Thoracic aorta (tissue), 2 donors: ENCODE results near the gene NCOA7. TPM values are rescaled to one million over a fixed set of nuclear protein-coding genes. Genes with fewer than 3 reads are reported as not detected.

Source experiments
- ATAC-seq: fragments of 150-250 bp; one replicate; pipeline ENCODE4 v1.8.0; 2017; ENCODE audit warnings: low read depth; ENCODE audit not compliant: insufficient number of reproducible peaks, low FRiP score
- DNase-seq: peaks from one replicate; pipeline ENCODE4 v3.0.0-alpha.2; 2020; ENCODE audit warnings: low spot score
- H3K27ac ChIP-seq, 2 donors: fragments of 200-600 bp; sonication (generic); 1 replicate in 1 of 2; 2 replicates in 1 of 2; pipeline ENCODE4 v1.5.1; 2016; ENCODE audit warnings: mild to moderate bottlenecking in 2 of 2, moderate library complexity in 2 of 2
- H3K27me3 ChIP-seq: fragments of 200-600 bp; sonication (generic); replicated peaks from 2 replicates; pipeline ENCODE4 v1.6.0; 2016; ENCODE audit warnings: mild to moderate bottlenecking; ENCODE audit not compliant: insufficient read depth
- H3K36me3 ChIP-seq: fragments of 200-600 bp; sonication (generic); one replicate; pipeline ENCODE4 v1.5.1; 2016
- H3K4me1 ChIP-seq, 2 donors: fragments of 200-600 bp; sonication (generic); 1 replicate in 1 of 2; 2 replicates in 1 of 2; pipeline versions ENCODE4 v1.5.1 to v1.6.0; 2016; ENCODE audit warnings: low read depth in 2 of 2, mild to moderate bottlenecking in 1 of 2; ENCODE audit not compliant: control insufficient read depth in 1 of 2
- H3K4me3 ChIP-seq: fragments of 200-600 bp; sonication (generic); 2 replicates; pipeline ENCODE4 v1.5.1; 2016; ENCODE audit warnings: mild to moderate bottlenecking
- H3K9me3 ChIP-seq: fragments of 200-600 bp; sonication (generic); 2 replicates; pipeline ENCODE4 v1.5.1; 2016
- total RNA-seq, 2 donors: library from RNA; depleted of rRNA; stranded (reverse); fragments of >200 nt; gene quantifications; one replicate each; pipeline versions ENCODE4 v1.1.0 to v1.2.3, GENCODE V29; 2016
- TF ChIP-seq, protein P1 (sequence below): fragments of 200-600 bp; sonication (generic); IDR thresholded peaks from one replicate; pipeline ENCODE4 v1.5.1; 2019; ENCODE audit warnings: antibody characterized with exemption

The NCOA7 gene
- total RNA-seq, 2 donors from 2014 or later, result 29.6 to 87.1 TPM

DNA sequence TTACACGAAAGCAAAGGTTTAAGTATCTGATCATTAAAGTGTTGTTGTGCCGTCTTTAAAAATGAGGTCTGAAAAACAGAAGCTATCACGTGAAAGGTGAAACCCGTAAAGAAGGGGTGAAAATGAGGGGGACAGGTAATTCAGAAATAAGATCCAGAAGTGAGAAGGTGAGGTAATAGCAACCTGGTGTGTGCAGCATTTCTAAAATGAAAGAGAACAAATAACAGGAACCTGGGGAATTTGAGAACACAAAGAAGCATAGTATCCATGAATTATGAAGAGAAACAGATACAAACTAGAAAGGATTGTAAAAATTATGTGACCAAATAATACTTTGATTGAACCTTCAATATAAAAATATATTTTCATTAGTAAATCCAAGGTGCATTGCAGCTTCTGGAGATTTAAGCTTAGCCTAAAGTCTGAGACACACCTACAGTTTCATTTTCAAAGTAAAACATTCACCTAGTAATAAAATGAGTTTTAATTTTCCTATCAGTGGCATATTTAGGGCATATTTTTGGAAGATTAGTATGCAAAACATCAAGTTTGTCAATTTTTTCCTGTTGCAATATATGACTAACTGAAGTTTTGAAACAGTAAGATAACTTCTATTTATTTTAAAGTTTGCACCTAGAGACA lies 39.9 kb upstream of the NCOA7 start:
- ATAC-seq (no peak), DNase-seq (no peak)
- H3K9me3 ChIP-seq, result no peaks in the 10 kb centered on the region
- H3K36me3 ChIP-seq, result peaks cover 8% of the 10 kb centered on the region
- H3K4me3 ChIP-seq, result peak overlapping the region; percentile 98
- peak overlapping the region; percentile 99 for H3K27ac ChIP-seq
- no peaks in the 10 kb centered on the region for H3K27me3 ChIP-seq
- H3K4me1 ChIP-seq, result peaks cover 25 to 37% of the 10 kb centered on the region in 2 donors
- TF ChIP-seq, protein P1, sequence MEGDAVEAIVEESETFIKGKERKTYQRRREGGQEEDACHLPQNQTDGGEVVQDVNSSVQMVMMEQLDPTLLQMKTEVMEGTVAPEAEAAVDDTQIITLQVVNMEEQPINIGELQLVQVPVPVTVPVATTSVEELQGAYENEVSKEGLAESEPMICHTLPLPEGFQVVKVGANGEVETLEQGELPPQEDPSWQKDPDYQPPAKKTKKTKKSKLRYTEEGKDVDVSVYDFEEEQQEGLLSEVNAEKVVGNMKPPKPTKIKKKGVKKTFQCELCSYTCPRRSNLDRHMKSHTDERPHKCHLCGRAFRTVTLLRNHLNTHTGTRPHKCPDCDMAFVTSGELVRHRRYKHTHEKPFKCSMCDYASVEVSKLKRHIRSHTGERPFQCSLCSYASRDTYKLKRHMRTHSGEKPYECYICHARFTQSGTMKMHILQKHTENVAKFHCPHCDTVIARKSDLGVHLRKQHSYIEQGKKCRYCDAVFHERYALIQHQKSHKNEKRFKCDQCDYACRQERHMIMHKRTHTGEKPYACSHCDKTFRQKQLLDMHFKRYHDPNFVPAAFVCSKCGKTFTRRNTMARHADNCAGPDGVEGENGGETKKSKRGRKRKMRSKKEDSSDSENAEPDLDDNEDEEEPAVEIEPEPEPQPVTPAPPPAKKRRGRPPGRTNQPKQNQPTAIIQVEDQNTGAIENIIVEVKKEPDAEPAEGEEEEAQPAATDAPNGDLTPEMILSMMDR, result no peak

DNA sequence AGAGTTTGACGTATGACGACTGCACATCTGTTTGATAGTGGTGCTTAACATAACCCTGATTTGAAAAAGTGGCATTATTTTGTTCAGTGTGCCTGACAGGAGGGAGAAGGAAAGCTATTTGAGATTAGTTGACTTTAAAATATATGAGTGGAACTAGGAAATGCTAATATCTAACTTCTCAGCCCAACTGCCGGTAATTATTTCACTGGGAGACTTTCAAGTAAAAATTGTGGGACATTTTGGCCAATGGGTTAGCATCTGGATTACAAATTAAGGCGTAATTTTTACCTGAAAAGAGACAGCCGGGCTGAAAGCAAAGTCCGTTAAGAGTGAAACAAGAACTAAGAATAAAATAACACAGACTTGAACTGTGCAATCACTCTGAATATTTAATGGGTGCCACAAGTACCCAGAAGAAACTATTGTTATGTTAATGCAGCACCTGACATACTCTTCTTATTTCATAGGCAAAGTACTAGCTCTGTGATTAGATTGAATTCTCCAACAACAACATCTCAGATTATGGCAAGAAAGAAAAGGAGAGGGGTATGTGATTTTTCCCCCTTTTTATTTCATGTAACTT lies 39.3 kb upstream of the NCOA7 start:
- H3K9me3 ChIP-seq, result no peaks in the 10 kb centered on the region
- peaks cover 8% of the 10 kb centered on the region for H3K36me3 ChIP-seq
- peak overlapping the region; percentile 98 for H3K4me3 ChIP-seq
- peaks cover 25 to 38% of the 10 kb centered on the region in 2 donors for H3K4me1 ChIP-seq
- ATAC-seq, result no peak
- no peak for DNase-seq
- TF ChIP-seq, protein P1, result no peak
- H3K27ac ChIP-seq, result peak overlapping the region; percentile 99
- H3K27me3 ChIP-seq, result no peaks in the 10 kb centered on the region

DNA sequence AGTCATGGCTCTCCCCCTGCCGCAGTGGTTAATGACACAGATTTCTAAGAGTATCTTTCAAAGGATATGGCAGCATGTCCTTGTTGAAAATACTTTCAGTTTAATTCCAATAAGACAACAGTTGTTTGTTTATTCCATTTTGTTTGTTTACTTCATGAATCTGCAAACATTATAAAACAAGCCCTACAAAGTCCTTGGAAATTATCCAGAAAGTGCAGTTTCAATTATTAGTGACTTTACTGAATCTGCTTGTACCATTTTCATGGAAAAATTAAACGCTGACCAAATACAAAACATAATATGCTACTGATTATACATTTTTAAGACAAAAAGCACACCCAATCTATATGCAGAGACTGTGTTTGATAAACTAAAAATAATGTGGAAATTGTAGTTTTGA lies 38.0 kb upstream of the NCOA7 start:
- peak overlapping the region; percentile 98 for H3K4me3 ChIP-seq
- peak overlapping the region; percentile 68 to 99 for H3K27ac ChIP-seq
- H3K27me3 ChIP-seq, result no peaks in the 10 kb centered on the region

DNA sequence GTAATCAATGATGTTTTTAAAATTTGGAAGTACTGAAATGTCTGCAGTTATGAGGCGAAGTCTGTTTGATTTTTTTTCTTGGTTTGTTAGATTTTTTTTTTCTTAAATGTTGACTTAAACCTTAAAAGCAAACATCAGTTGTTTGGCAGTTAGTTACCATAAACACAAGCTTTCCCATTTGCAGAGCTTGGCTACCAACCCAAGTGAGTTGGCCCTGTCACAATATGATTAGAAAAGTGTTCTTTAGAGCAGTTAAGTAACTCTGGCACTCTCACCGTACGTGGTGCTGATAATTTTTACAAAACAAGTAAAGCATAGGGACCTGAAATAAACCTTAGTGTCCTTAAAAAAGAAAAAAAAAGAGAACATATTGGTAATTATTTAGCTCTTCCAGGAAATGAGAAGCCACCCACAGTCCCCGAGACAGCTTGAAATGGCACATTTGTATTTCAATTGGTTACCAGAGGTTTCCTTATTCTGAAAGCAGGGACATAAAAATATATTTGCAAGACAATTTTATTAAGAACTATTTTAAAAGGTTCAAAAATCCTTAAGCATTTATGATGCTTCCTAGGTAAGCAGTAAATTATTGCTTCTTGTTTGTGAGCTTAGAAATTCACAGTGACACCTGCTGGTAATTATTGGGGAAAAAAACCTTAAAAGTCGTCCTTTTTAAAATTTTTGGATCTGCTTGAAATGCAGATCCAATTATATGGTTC lies 37.4 kb upstream of the NCOA7 start:
- Histone ChIP-seq H3K4me1 (peaks cover 35 to 57% of the 10 kb centered on the region in 2 donors), H3K36me3 (peaks cover 8% of the 10 kb centered on the region), H3K9me3 (no peaks in the 10 kb centered on the region), H3K4me3 (peak overlapping the region; percentile 98), H3K27me3 (no peaks in the 10 kb centered on the region), H3K27ac (peak overlapping the region; percentile 68 to 99)
- TF ChIP-seq, protein P1, result peak; percentile 46
- DNase-seq (no peak), ATAC-seq (no peak)

More for the DNA sequence above, 38.0 kb upstream of the NCOA7 start:
- H3K4me1 ChIP-seq, result peaks cover 30 to 51% of the 10 kb centered on the region in 2 donors
- TF ChIP-seq, protein P1, result no peak
- no peaks in the 10 kb centered on the region for H3K9me3 ChIP-seq
- H3K36me3 ChIP-seq, result peaks cover 8% of the 10 kb centered on the region
- no peak for ATAC-seq
- DNase-seq, result no peak

DNA sequence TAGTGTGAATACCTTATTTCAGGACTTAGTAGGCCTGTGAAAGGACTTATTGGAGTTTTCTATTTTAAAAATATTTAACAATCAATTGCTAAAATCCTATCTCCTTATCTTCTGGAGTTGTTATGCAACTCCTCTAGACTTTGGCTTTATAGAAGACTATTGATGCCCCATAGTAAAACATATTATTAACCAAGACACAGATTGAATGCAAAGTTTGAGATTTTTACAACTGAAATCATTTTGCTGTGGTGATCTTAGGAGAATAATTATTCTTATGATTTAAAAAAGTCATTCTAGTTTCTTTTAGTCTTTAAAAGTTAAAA lies 36.9 kb upstream of the NCOA7 start:
- peak overlapping the region; percentile 69 to 99 for H3K27ac ChIP-seq
- DNase-seq, result no peak
- TF ChIP-seq, protein P1, result no peak
- H3K4me3 ChIP-seq, result peak overlapping the region; percentile 98
- H3K9me3 ChIP-seq, result no peaks in the 10 kb centered on the region
- no peaks in the 10 kb centered on the region for H3K27me3 ChIP-seq
- no peak for ATAC-seq
- H3K4me1 ChIP-seq, result peaks cover 36 to 62% of the 10 kb centered on the region in 2 donors
- peaks cover 8% of the 10 kb centered on the region for H3K36me3 ChIP-seq
